Mesendoderm (in vitro differentiated cells): ENCODE measurements around the gene CIC.

Experiments used
- DNase-seq: peaks from one replicate; pipeline ENCODE4 v3.0.0; 2013
- H2AK5ac ChIP-seq: 2 replicates; pipeline ENCODE4 v1.6.1; 2013; ENCODE audit warnings: low read length, inconsistent platforms
- H2BK120ac ChIP-seq: 2 replicates; pipeline ENCODE4 v1.6.1; 2013; ENCODE audit warnings: low read depth, mild to moderate bottlenecking, low read length, moderate library complexity, mixed read lengths
- H2BK15ac ChIP-seq: replicated peaks from 2 replicates; pipeline ENCODE4 v1.6.1; 2013; ENCODE audit warnings: low read depth, mild to moderate bottlenecking, moderate library complexity
- H2BK5ac ChIP-seq: 2 replicates; pipeline ENCODE4 v1.6.1; 2013; ENCODE audit warnings: low read length, inconsistent platforms
- H3K18ac ChIP-seq: 2 replicates; pipeline ENCODE4 v1.6.1; 2013; ENCODE audit warnings: mild to moderate bottlenecking, low read length, mixed read lengths
- H3K23ac ChIP-seq: one replicate; pipeline ENCODE4 v1.6.1; 2013; ENCODE audit warnings: low read length
- H3K27ac ChIP-seq: 2 replicates; pipeline ENCODE4 v1.5.1; 2013; ENCODE audit warnings: low read depth, mild to moderate bottlenecking, inconsistent platforms, low read length, moderate library complexity
- H3K27me3 ChIP-seq: 2 replicates; pipeline ENCODE4 v1.6.1; 2013; ENCODE audit warnings: low read length, control low read depth, mild to moderate bottlenecking, inconsistent platforms; ENCODE audit not compliant: insufficient read depth, poor library complexity
- H3K36me3 ChIP-seq: 2 replicates; pipeline ENCODE4 v1.6.1; 2013; ENCODE audit warnings: low read length, inconsistent platforms; ENCODE audit not compliant: control insufficient read depth, insufficient read depth
- H3K4ac ChIP-seq: one replicate; pipeline ENCODE4 v1.6.1; 2013; ENCODE audit warnings: low read depth, mild to moderate bottlenecking, low read length, moderate library complexity
- H3K4me1 ChIP-seq: 2 replicates; pipeline ENCODE4 v1.6.1; 2013; ENCODE audit warnings: low read depth, low read length, inconsistent platforms; ENCODE audit not compliant: control insufficient read depth
- H3K4me2 ChIP-seq: 2 replicates; pipeline ENCODE4 v1.6.1; 2013; ENCODE audit warnings: low read length
- H3K4me3 ChIP-seq: 2 replicates; pipeline ENCODE4 v1.5.1; 2013; ENCODE audit warnings: mild to moderate bottlenecking, low read length
- H3K56ac ChIP-seq: one replicate; pipeline ENCODE4 v1.6.1; 2013; ENCODE audit warnings: low read length
- H3K79me1 ChIP-seq: 2 replicates; pipeline ENCODE4 v1.6.1; 2013; ENCODE audit warnings: low read length, inconsistent platforms
- H3K79me2 ChIP-seq: 2 replicates; pipeline ENCODE4 v1.6.1; 2013; ENCODE audit warnings: mild to moderate bottlenecking, low read length; ENCODE audit not compliant: control insufficient read depth, insufficient read depth
- H3K9ac ChIP-seq: 2 replicates; pipeline ENCODE4 v1.6.1; 2013; ENCODE audit warnings: low read length, inconsistent platforms
- H4K5ac ChIP-seq: one replicate; pipeline ENCODE4 v1.6.1; 2013; ENCODE audit warnings: low read length
- H4K8ac ChIP-seq: one replicate; pipeline ENCODE4 v1.6.1; 2013; ENCODE audit warnings: low read depth, mild to moderate bottlenecking, control low read depth, low read length, moderate library complexity
- WGBS: extraction: QIAGEN DNeasy Blood & Tissue Kit; methylation state at CpG from one replicate; pipeline ENCODE4 v1.1.7; 2013; ENCODE audit warnings: low lambda C conversion rate, missing lambda C conversion rate; ENCODE audit not compliant: insufficient coverage; ENCODE audit errors: extremely low coverage; 5-methylcytosine and 5-hydroxymethylcytosine counted together

The CIC gene

DNA sequence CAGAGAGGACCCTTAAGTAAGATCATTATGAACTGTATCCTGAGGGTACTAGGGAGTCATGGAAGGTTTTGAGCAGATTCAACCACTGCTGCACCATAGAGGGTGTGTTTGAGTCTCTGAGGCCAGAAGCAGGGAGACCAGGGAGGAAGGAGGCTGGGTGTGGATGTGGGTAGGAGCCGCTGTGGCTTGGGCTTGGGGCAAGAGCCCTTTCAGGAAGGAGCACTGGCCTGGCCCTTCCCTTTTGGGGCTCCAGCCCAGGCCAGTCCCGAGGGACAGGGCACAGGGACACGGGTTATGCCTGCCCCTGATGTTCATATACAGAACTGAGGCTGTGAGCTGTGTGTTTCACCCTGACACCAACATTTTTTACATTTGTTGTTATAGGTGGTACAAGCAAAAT is 7.2 kb downstream of the CIC start:
- Histone ChIP-seq H3K18ac (no peak overlapping the region), H2AK5ac (no peak overlapping the region), H3K23ac (no peak overlapping the region), H3K4me1 (no peaks in the 10 kb centered on the region), H4K5ac (no peak overlapping the region), H2BK15ac (no peak overlapping the region), H3K4me3 (no peak overlapping the region), H3K79me1 (no peaks in the 10 kb centered on the region), H4K8ac (no peak overlapping the region), H3K79me2 (no peaks in the 10 kb centered on the region), H3K36me3 (peaks cover 2% of the 10 kb centered on the region), H3K56ac (no peak overlapping the region), H3K4me2 (no peak overlapping the region), H3K27ac (no peak overlapping the region), H2BK5ac (no peak overlapping the region), H3K4ac (no peak overlapping the region), H2BK120ac (no peak overlapping the region), H3K27me3 (no peaks in the 10 kb centered on the region), H3K9ac (no peak overlapping the region)
- no CpG with 5 or more reads among the region's 3 CpGs for WGBS
- DNase-seq: no peak

GRCh38 chr19:42276821-42277220 is 7.8 kb downstream of the CIC start:
- H3K23ac ChIP-seq: no peak overlapping the region
- H4K8ac ChIP-seq: no peak overlapping the region
- H2BK15ac ChIP-seq: no peak overlapping the region
- H2BK5ac ChIP-seq: no peak overlapping the region
- no peaks in the 10 kb centered on the region for H3K79me2 ChIP-seq
- no peak overlapping the region for H3K4me3 ChIP-seq
- H4K5ac ChIP-seq: no peak overlapping the region
- no CpG with 5 or more reads among the region's 4 CpGs for WGBS
- no peaks in the 10 kb centered on the region for H3K27me3 ChIP-seq
- H3K4me1 ChIP-seq: no peaks in the 10 kb centered on the region
- H2BK120ac ChIP-seq: no peak overlapping the region
- H3K27ac ChIP-seq: no peak overlapping the region
- no peak overlapping the region for H2AK5ac ChIP-seq
- no peak overlapping the region for H3K9ac ChIP-seq
- no peak overlapping the region for H3K4ac ChIP-seq
- H3K18ac ChIP-seq: no peak overlapping the region
- peaks cover 2% of the 10 kb centered on the region for H3K36me3 ChIP-seq
- no peak overlapping the region for H3K56ac ChIP-seq
- no peak overlapping the region for H3K4me2 ChIP-seq
- H3K79me1 ChIP-seq: no peaks in the 10 kb centered on the region
- no peak for DNase-seq

DNA sequence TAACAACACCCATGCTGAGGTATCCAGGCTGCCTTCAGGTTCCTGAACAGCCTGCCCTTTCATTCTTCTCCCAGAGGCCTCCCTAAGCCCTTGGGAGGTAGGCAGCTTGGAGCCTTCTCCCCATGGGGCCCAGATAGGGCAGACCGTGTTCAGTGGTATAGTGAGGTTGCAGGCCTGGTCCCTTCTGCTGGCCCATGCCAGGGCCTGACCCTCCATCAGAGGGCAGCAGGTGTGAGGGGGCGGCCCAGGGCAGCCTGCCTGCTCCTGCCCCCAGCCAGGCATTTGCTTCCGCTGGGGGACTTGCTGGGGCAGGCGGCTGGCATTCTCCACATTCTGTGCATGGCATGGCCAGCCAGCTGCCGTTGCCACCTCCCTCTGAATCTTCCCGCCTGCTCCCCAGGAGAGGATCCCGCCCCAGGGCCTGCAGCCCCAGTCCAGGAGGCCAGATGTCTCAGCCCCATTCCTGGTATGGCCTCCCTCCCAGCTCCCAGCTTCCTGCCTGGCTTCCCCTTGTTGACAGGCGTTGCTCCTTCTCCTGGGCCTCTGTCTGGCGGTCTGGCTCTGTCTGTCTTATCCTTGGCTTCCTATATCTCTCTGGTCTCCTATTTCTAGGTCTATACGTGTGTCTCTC is 8.9 kb downstream of the CIC start:
- H3K79me1 ChIP-seq: peaks cover 2% of the 10 kb centered on the region
- H3K4ac ChIP-seq: no peak overlapping the region
- no peak overlapping the region for H3K4me2 ChIP-seq
- H3K27me3 ChIP-seq: no peaks in the 10 kb centered on the region
- H4K5ac ChIP-seq: no peak overlapping the region
- no peak overlapping the region for H3K18ac ChIP-seq
- no peak overlapping the region for H3K27ac ChIP-seq
- no peak overlapping the region for H2BK15ac ChIP-seq
- no CpG with 5 or more reads among the region's 10 CpGs for WGBS
- no peak overlapping the region for H3K23ac ChIP-seq
- no peak for DNase-seq
- H4K8ac ChIP-seq: no peak overlapping the region
- no peak overlapping the region for H3K9ac ChIP-seq
- no peak overlapping the region for H2BK5ac ChIP-seq
- H2AK5ac ChIP-seq: no peak overlapping the region
- H2BK120ac ChIP-seq: no peak overlapping the region
- H3K4me1 ChIP-seq: peaks cover 9% of the 10 kb centered on the region
- H3K4me3 ChIP-seq: no peak overlapping the region
- peaks cover 2% of the 10 kb centered on the region for H3K36me3 ChIP-seq
- H3K56ac ChIP-seq: no peak overlapping the region
- no peaks in the 10 kb centered on the region for H3K79me2 ChIP-seq

- Histone ChIP-seq H2BK15ac (no peak overlapping the region), H2AK5ac (no peak overlapping the region), H4K8ac (no peak overlapping the region), H2BK5ac (no peak overlapping the region), H3K4me2 (no peak overlapping the region), H3K79me1 (peaks cover 6% of the 10 kb centered on the region), H3K36me3 (peaks cover 2% of the 10 kb centered on the region), H3K4me3 (no peak overlapping the region), H3K9ac (no peak overlapping the region), H3K79me2 (no peaks in the 10 kb centered on the region), H3K56ac (no peak overlapping the region), H3K27me3 (no peaks in the 10 kb centered on the region), H3K4me1 (peaks cover 13% of the 10 kb centered on the region), H3K4ac (no peak overlapping the region), H2BK120ac (no peak overlapping the region), H3K27ac (no peak overlapping the region), H3K18ac (no peak overlapping the region), H3K23ac (no peak overlapping the region), H4K5ac (no peak overlapping the region)
- no peak for DNase-seq
- WGBS: no CpG with 5 or more reads among the region's 5 CpGs
Measured at GRCh38 chr19:42278452-42279154, 9.6 kb downstream of the CIC start.

DNA sequence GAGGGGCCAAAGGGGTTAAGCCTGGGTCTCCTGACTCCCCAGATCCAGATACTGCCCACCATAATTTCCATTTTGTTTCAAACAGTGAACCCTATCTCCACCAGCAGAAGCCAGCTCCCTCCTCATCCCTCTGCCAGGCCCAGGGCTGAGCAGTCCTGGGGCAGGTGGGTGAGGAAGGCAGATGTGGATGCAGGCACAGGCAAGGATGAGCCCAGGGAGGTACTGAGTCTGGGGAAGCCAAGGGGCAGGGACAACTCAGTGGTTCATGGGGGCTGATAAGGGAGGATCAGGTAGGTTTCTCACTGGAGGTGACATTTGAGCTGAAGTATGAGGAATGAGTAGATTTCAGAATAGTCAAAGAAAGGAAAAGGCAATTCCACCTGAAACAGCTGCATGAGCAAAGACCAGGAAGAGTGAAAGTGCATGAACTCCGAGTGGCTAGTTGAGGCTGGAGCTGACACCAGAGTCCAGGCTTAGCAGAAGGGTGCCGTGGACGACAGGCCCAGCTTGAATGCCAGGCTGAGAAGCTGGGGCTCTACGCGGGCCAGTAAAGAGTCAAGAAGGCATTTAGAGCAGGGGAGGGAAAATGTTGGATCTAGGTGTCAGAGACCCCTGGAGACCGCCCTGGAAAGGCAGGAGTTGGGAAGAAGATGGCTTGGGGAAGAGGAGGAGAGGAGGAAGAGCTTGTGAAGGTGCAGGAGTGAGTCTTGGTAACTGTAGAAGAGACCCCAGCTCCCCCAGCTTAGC is 10.3 kb downstream of the CIC start:
- H3K4me2 ChIP-seq: peak overlapping the region; percentile 17
- H3K4me1 ChIP-seq: peaks cover 13% of the 10 kb centered on the region
- H3K79me1 ChIP-seq: peaks cover 6% of the 10 kb centered on the region
- H3K4ac ChIP-seq: no peak overlapping the region
- H3K27me3 ChIP-seq: no peaks in the 10 kb centered on the region
- no peaks in the 10 kb centered on the region for H3K79me2 ChIP-seq
- peak overlapping the region; percentile 71 for H3K56ac ChIP-seq
- peaks cover 2% of the 10 kb centered on the region for H3K36me3 ChIP-seq
- no peak overlapping the region for H2BK5ac ChIP-seq
- H4K5ac ChIP-seq: no peak overlapping the region
- H3K27ac ChIP-seq: no peak overlapping the region
- H4K8ac ChIP-seq: no peak overlapping the region
- whole genome bisulfite sequencing: no CpG with 5 or more reads among the region's 6 CpGs
- no peak overlapping the region for H2BK15ac ChIP-seq
- peak overlapping the region; percentile 46 for H2AK5ac ChIP-seq
- no peak for DNase-seq
- H3K9ac ChIP-seq: peak overlapping the region; percentile 50
- H3K23ac ChIP-seq: no peak overlapping the region
- H2BK120ac ChIP-seq: no peak overlapping the region
- H3K18ac ChIP-seq: no peak overlapping the region
- no peak overlapping the region for H3K4me3 ChIP-seq
